ENCODE measurements around the gene ALPP.
"Not testable (repeated sequence)": the region's sequence is repeated elsewhere in the genome, so short reads cannot be mapped to it uniquely, and the experiment has no call there.

ALPP gene

DNA sequence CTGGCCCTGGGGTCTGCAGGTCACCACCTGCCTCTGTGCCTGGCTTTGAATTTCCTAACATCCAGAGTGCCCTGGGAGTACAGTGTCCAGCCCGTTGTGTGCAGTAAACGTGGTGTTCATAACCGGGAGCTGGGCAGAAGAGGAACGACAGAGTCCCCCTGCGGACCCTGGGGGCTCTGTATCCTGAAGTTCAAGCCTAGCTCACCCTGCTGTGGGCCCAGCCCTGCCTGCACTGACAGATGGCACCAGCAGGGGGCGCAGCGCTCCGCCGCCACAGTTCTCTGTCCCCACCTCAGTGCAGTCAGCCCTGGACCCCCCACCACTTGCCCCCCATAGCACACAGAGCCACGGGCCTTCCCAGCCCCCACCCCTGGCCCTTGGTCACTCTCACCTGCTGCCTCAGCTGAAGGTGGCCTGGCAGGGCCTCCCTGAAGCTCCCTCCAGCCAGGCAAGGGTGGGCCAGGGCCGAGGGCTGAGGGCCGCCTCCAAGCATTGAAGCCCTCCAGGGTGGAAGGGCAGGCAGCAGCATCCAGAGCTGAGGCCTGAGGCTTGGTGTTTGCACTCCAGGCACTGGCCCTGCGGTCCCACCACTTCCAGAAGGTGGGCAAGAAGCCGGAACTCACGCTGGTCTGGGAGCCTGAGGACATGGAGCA, 43.2 kb upstream of the ALPP start:
- TF ChIP-seq, protein P1, sequence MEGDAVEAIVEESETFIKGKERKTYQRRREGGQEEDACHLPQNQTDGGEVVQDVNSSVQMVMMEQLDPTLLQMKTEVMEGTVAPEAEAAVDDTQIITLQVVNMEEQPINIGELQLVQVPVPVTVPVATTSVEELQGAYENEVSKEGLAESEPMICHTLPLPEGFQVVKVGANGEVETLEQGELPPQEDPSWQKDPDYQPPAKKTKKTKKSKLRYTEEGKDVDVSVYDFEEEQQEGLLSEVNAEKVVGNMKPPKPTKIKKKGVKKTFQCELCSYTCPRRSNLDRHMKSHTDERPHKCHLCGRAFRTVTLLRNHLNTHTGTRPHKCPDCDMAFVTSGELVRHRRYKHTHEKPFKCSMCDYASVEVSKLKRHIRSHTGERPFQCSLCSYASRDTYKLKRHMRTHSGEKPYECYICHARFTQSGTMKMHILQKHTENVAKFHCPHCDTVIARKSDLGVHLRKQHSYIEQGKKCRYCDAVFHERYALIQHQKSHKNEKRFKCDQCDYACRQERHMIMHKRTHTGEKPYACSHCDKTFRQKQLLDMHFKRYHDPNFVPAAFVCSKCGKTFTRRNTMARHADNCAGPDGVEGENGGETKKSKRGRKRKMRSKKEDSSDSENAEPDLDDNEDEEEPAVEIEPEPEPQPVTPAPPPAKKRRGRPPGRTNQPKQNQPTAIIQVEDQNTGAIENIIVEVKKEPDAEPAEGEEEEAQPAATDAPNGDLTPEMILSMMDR (conservative IDR thresholded peaks at IDR 0.05; ENCODE audit: low read length) = peak; percentile 2; the same call in 1 of the 2 replicates
- H3K4me3 ChIP-seq (ENCODE audit: low read length); DNase-seq (ENCODE audit: low read depth): not testable (repeated sequence)

DNA sequence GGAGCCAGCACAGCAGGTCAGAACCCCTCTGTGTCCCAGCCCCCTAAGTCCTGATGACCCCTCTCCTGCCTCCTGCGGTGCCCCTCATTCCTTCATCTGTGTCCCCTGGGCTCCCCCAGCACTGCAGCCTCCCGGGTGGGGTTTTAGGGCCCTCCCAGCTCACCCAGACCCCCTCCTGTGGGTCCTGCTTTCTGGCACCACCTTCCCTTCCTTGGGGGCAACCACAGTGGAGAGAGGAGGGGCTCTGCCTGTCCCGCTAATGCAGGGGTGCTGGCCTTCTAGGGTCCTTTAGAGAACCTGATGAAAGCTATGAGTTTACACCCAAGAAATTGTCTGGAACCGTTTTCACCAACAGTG, 42.7 kb upstream of the ALPP start:
- no peak for DNase-seq (ENCODE audit: low read depth)
- H3K4me3 ChIP-seq (ENCODE audit: low read length) = no peak overlapping the region
- TF ChIP-seq, protein P1 (conservative IDR thresholded peaks at IDR 0.05; ENCODE audit: low read length) = no peak

DNA sequence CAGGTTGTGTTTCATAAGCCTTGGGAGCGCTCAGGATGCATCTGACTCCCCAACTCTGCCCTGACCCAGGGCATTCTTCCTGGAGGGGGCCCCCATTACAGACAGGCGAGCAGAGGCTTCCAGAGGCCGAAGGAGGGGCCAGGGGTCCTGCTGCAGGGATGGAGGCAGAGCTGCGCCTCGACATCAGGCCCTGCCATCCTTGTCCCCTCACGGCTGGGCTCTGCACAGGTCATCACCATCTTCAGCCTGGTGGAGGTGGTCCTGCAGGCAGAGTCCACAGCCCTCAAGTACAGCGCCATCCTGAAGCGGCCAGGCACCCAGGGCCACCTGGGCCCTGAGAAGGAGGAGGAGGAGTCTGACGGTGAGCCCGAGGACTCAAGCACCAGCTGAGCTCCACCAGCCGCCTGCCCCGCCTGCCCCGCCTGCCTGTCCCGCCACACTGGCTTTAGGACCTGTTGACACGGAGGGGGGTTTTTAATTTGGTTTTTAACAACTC, 42.3 kb upstream of the ALPP start:
- TF ChIP-seq, protein P1 (conservative IDR thresholded peaks at IDR 0.05; ENCODE audit: low read length) = no peak
- no peak overlapping the region for H3K4me3 ChIP-seq (ENCODE audit: low read length)
- DNase-seq (ENCODE audit: low read depth) = no peak

DNA sequence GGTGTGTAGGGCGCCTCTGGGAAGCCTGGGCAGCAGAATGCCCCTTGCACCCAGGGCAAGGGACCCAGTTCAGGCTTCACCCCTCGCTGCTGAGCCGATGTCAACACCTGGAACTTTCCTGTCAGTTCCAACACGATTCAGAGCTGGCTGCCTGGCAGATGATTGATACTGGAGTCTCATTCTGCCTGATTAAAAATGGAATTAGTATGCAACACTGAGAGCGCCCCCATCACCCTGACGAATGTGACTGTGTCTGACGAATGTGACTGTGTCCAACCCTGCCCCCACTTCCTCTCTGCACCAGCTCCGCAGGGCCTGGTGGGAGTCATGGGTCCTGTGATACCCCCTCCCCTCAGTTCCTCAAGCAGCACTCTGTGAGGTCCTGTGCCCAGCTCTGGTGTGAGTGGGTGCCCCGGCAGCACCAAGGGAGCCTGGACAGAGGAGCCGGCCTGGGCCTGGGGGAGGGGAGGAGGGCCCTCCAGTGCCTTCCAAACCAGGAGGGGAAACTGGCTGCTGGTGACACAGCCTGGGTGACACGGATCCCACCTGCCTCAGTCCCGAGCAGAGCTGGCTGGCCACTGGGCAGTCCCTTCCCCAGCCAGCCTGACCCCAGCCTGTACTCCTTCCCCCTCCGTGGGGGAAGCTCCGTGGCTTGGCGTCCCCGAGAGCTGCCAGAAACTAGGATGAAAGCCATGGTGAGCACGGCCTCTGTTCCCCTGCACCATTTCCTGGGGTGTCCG, 41.4 kb upstream of the ALPP start:
- no peak for DNase-seq (ENCODE audit: low read depth)
- TF ChIP-seq, protein P1 (conservative IDR thresholded peaks at IDR 0.05; ENCODE audit: low read length) = no peak

DNA sequence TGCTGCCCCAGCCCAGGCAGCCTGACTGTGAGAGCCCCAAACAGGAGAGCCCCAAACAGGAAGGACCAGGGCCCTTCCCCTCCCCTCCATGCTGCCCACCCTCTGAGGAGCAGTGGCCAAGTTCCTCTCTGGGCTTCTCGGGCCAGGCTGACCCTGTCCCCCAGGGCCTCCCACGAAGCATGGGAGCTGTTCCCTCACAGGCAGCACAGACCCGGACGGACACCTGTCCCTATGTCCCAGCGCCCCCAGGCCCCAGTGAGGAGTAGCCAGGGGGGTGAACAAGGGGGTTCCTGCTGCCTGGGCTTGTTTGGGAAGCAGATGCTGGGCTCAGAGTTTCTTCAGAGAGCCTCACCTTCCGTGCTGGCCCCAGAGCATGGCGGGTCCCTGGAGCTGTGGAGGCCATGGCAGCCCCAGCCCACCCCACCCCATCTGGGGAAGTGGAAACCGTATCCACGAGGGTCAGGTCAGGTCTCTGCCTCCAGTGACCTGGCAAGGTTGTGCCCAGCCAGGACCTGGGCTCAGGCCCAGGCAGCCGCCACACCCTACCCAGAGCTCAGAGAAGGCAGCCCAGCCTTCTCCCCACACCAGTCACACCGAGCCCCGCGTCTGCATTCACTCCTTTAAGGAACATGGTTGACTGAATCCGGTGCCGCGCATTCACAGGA, 40.3 kb upstream of the ALPP start:
- DNase-seq (ENCODE audit: low read depth); H3K4me3 ChIP-seq (ENCODE audit: low read length): not testable (repeated sequence)

More for the DNA sequence above, 41.4 kb upstream of the ALPP start:
- no peak overlapping the region for H3K4me3 ChIP-seq (ENCODE audit: low read length)

DNA sequence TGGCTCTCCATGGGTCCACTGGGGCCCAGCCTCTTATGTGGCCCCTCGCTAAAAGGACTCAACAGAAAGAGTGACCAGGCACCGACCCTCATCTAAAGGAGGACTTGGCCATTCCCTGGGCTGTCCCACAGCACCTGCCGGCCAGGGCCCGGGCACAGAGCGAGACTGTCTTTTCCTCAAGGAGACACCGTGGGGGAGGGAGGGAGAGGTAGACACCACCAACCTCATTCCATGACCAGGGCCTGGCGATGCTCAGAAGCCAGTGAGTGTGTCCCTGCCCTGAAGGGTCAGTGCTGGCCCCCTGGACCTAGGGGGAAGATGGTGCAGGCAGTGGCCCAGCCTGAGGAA, 39.8 kb upstream of the ALPP start:
- TF ChIP-seq, protein P1 (conservative IDR thresholded peaks at IDR 0.05; ENCODE audit: low read length) = no peak
- no peak for DNase-seq (ENCODE audit: low read depth)

DNA sequence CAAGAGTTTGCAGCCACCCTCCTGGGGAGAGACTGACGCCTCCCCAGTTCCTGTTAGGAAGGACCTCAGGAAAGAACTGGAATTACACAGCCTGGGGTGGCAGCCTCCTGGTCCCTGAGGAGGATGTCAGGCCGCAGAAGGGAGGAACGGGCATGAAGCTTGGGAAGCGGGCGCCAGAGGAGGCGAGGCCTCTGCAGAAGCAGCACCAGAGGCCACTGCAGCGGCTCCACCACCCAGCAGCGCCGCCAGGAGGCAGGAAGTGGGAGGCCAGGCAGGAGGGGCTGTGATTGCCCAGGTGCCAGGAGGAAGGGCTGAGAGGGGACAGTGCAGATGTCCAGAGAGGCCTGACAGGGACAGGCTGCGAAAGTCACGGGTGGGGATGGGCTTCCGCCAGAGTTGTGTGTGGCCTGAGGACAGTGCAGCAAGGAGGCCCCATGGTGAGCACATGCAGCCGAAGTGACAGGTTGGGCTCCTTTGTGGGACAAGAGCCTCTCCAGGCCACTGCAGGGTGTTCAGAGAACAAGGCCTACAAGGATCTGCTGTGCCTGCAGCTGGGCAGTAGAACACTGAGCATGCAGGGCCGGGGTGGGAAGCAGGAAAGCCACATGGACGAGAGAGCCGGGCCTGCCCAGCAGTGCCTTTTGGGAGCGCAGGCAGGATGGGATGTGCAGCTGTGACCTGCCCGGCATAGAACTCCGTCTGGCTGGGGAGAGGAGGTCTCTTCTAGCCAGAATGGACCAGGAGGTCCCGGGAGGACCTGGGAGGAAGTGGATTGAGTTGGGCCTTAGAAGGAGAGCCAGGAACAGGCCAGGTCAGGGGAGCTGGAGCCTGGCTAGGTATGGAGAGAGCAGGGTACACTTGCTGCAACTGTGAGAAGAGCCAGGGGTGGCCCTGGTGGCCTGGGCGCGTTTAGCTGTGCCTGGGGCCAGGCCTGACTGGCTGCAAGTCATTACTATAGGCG, 39.1 kb upstream of the ALPP start:
- H3K4me3 ChIP-seq (ENCODE audit: low read length) = no peak overlapping the region
- DNase-seq (ENCODE audit: low read depth) = no peak
- TF ChIP-seq, protein P1 (conservative IDR thresholded peaks at IDR 0.05; ENCODE audit: low read length) = no peak

More for the DNA sequence above, 39.8 kb upstream of the ALPP start:
- H3K4me3 ChIP-seq (ENCODE audit: low read length) = no peak overlapping the region
